Measurements from ENCODE around the gene SKIL. TPM values are rescaled to one million over a fixed set of nuclear protein-coding genes. Genes with fewer than 3 reads are reported as not detected.

SKIL gene
- total RNA-seq, 1 donor from 2014 or later = 98.0 TPM

DNA sequence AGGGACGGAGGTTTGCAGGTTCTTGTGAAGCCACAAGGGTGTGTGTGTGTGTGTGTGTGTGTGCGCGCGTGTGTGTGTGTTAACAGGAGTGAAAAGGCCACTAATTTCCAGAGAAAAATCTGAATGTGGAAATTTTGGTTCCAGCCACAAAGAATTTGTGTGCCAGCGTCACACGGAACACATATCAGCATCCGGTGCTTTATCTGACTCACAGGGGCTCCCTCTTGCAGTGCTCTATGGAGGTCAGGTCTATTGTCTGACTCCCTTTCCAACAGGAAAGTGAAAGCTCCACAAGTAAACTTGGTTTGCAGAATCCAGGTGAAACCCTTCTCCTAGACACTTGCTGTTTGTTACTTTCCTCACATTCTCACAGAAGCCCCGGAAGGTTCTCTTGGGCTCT lies 67.4 kb downstream of the SKIL start:
- Mint-ChIP-seq H3K36me3 (ENCODE audit: insufficient read depth) (peaks cover 1% of the 10 kb centered on the region), H3K4me1 (ENCODE audit: low read depth) (peaks cover 27% of the 10 kb centered on the region), H3K27me3 (peaks cover 12% of the 10 kb centered on the region), H3K4me3 (ENCODE audit: low read depth) (no peak overlapping the region), H3K27ac (no peak overlapping the region), H3K9me3 (ENCODE audit: low read depth) (no peaks in the 10 kb centered on the region)
- TF ChIP-seq, protein P1, sequence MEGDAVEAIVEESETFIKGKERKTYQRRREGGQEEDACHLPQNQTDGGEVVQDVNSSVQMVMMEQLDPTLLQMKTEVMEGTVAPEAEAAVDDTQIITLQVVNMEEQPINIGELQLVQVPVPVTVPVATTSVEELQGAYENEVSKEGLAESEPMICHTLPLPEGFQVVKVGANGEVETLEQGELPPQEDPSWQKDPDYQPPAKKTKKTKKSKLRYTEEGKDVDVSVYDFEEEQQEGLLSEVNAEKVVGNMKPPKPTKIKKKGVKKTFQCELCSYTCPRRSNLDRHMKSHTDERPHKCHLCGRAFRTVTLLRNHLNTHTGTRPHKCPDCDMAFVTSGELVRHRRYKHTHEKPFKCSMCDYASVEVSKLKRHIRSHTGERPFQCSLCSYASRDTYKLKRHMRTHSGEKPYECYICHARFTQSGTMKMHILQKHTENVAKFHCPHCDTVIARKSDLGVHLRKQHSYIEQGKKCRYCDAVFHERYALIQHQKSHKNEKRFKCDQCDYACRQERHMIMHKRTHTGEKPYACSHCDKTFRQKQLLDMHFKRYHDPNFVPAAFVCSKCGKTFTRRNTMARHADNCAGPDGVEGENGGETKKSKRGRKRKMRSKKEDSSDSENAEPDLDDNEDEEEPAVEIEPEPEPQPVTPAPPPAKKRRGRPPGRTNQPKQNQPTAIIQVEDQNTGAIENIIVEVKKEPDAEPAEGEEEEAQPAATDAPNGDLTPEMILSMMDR (IDR thresholded peaks at IDR 0.05; ENCODE audit: unreplicated experiment) = no peak
- DNase-seq (ENCODE audit: low spot score, unreplicated experiment) = no peak

DNA sequence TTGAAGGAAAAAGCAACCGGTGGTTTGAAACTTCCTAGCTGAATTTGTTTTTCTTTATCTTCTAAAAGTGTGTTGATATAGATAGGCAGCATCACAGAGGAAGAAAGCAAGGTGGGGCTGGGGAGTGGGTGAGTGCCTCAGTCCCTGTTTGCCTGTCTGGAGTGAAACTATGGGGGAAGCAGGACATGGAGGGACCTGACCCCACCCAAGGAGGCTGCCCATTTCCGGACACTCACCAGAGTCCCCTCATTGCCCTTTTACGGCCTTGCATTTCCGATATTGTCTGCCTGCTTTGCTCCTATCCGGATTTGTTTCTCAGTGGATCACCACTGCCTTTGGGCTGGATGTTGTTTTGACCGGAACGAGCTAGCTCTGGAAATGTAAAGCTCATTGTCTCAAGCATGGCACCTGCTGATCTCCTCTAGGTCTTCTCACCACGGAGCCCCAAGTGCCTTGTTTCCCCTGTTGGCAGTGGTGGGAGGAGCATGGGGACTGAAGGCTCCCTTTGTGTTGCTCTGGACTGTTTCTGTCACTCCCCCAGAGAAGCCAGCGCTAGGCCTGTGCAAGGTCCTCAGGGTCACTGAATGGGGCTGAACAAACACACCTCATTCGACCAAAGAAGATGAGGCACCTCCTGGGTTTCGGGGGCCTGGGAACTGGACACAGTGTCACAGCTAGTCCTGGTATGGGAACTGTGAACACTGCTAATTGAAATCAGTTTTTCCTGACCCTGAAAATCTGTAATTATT lies 68.2 kb downstream of the SKIL start:
- peaks cover 6% of the 10 kb centered on the region for H3K27me3 Mint-ChIP-seq
- peaks cover 1% of the 10 kb centered on the region for H3K36me3 Mint-ChIP-seq (ENCODE audit: insufficient read depth)
- H3K4me3 Mint-ChIP-seq (ENCODE audit: low read depth) = peak overlapping the region; percentile 59
- peak; percentile 17 for DNase-seq (ENCODE audit: low spot score, unreplicated experiment)
- no peaks in the 10 kb centered on the region for H3K9me3 Mint-ChIP-seq (ENCODE audit: low read depth)
- peak overlapping the region; percentile 95 for H3K27ac Mint-ChIP-seq
- TF ChIP-seq, protein P1 (IDR thresholded peaks at IDR 0.05; ENCODE audit: unreplicated experiment) = no peak
- H3K4me1 Mint-ChIP-seq (ENCODE audit: low read depth) = peaks cover 24% of the 10 kb centered on the region

DNA sequence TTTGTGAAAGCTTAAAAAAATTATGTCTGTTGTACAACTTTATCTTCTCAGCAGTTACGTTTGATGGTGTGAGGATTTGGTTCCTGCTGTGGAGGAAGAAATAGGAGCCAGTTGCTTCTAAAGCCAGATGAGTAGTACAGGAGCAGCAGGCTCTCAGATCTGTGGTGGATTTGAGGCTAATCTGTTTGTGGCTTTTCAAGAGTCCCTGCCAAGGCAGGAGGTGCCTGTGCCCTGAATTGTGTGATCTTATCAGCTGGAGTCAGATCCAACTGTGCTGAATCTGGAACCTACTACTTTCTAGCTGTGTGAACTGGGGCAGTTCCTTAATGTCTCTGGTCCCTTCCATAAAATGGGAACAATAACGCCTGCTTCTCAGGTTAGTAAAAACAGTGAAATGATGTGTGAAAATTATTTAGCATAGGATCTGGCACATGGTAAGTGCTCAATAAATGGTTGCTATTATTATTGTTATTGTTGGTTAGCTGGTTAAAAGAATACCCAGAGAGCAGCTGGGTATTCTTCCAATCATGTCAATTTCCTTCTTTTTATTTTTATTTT lies 68.8 kb downstream of the SKIL start:
- TF ChIP-seq, protein P1 (IDR thresholded peaks at IDR 0.05; ENCODE audit: unreplicated experiment) = no peak
- H3K4me3 Mint-ChIP-seq (ENCODE audit: low read depth) = peak overlapping the region; percentile 59
- peaks cover 24% of the 10 kb centered on the region for H3K4me1 Mint-ChIP-seq (ENCODE audit: low read depth)

DNA sequence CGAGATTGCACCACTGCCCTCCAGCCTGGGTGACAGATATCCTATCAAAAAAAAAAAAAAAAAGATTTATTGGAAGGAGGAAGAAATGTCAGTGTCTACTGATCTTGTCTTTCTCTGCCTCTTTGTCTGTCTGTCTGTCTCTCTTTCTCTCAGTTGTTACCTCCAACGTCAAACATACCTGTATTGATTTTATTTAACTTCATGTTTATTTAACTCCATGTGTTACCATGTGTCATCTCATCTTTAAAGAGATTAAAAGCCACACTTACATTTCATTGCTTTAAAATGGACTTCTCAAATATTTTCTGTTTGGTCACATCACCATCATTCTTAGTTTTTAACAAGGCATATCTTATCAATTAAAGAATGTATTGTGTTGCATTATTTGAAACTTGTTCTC lies 70.6 kb downstream of the SKIL start:
- Mint-ChIP-seq H3K27me3 (no peaks in the 10 kb centered on the region), H3K4me3 (ENCODE audit: low read depth) (no peak overlapping the region), H3K9me3 (ENCODE audit: low read depth) (no peaks in the 10 kb centered on the region), H3K27ac (no peak overlapping the region), H3K36me3 (ENCODE audit: insufficient read depth) (peaks cover 1% of the 10 kb centered on the region), H3K4me1 (ENCODE audit: low read depth) (peaks cover 24% of the 10 kb centered on the region)
- TF ChIP-seq, protein P1 (IDR thresholded peaks at IDR 0.05; ENCODE audit: unreplicated experiment) = no peak
- DNase-seq (ENCODE audit: low spot score, unreplicated experiment) = no peak

More for the DNA sequence above, 68.8 kb downstream of the SKIL start:
- DNase-seq (ENCODE audit: low spot score, unreplicated experiment) = no peak
- peaks cover 3% of the 10 kb centered on the region for H3K27me3 Mint-ChIP-seq
- peak overlapping the region; percentile 95 for H3K27ac Mint-ChIP-seq
- no peaks in the 10 kb centered on the region for H3K9me3 Mint-ChIP-seq (ENCODE audit: low read depth)
- peaks cover 1% of the 10 kb centered on the region for H3K36me3 Mint-ChIP-seq (ENCODE audit: insufficient read depth)

DNA sequence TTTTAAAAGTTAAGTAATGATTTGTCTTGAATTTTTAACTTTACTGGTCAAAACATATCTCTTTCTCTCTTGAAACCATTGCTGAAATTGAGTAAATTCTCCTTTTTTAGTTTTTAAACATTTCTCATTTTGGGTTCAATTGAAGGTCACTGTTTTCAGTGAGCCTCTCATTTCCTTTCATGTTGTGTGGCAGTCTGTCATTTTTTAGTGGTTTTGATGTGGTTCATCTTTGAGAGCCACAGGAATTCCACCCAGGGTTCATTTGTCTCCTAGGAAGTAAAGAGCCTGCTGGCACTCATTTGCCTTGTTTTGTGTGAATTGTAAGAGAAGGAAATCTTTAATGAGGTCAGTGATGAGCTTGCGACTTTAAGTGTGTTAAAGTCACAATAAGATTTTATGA lies 71.5 kb downstream of the SKIL start:
- peaks cover 1% of the 10 kb centered on the region for H3K36me3 Mint-ChIP-seq (ENCODE audit: insufficient read depth)
- no peak overlapping the region for H3K27ac Mint-ChIP-seq
- H3K27me3 Mint-ChIP-seq = no peaks in the 10 kb centered on the region
- H3K4me3 Mint-ChIP-seq (ENCODE audit: low read depth) = no peak overlapping the region
- no peaks in the 10 kb centered on the region for H3K9me3 Mint-ChIP-seq (ENCODE audit: low read depth)
- TF ChIP-seq, protein P1 (IDR thresholded peaks at IDR 0.05; ENCODE audit: unreplicated experiment) = no peak
- DNase-seq (ENCODE audit: low spot score, unreplicated experiment) = no peak
- H3K4me1 Mint-ChIP-seq (ENCODE audit: low read depth) = peaks cover 24% of the 10 kb centered on the region
